ENCODE data around the gene ANAPC2.
A peak's percentile ranks its signal among the peaks of the same experiment; 100 is the strongest.

The ANAPC2 gene

DNA sequence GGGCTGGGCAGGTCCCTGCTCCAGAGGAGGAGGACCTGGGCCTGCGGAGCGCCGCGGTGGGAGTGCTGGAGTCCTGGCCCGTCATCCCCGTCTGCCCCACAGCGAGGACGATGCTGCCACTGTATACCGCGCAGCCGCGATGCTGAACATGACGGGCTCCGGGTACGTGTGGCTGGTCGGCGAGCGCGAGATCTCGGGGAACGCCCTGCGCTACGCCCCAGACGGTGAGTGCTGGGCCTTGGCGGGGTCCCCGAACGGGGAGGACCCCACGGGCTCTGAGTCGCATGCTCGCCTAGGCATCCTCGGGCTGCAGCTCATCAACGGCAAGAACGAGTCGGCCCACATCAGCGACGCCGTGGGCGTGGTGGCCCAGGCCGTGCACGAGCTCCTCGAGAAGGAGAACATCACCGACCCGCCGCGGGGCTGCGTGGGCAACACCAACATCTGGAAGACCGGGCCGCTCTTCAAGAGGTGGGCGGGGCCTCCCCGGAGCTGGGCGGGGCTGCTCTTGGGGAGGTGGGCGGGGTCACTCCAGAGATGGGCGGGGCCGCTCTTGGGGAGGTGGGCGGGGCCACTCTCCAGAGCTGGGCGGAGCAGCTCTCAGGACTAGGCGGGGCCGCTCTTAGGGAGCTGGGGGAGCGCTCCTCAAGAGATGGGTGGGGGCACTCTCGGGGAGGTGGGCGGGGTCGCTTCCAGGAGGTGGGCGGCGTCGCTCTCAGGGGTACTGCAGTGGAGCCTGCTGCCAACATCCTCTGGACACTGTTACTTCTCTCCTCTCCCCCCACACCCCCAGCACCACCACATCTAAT, 31.6 kb downstream of the ANAPC2 start:
- peak overlapping the region in 1 of 2 donors; percentile 12 for H3K4me3 ChIP-seq
- intact Hi-C loops (cut with DNase I; ENCODE audit: low total_unique reads) = no loop called here
- H3K27me3 ChIP-seq = peaks cover 7 to 63% of the 10 kb centered on the region in 2 donors
- H3K27ac ChIP-seq = no peak overlapping the region
- H3K36me3 ChIP-seq = no peaks in the 10 kb centered on the region
- peaks cover 0 to 23% (median 11%) of the 10 kb centered on the region in 4 donors for H3K4me1 ChIP-seq
- DNase-seq = no peak
- no peaks in the 10 kb centered on the region for H3K9me3 ChIP-seq
- TF ChIP-seq, protein P1, sequence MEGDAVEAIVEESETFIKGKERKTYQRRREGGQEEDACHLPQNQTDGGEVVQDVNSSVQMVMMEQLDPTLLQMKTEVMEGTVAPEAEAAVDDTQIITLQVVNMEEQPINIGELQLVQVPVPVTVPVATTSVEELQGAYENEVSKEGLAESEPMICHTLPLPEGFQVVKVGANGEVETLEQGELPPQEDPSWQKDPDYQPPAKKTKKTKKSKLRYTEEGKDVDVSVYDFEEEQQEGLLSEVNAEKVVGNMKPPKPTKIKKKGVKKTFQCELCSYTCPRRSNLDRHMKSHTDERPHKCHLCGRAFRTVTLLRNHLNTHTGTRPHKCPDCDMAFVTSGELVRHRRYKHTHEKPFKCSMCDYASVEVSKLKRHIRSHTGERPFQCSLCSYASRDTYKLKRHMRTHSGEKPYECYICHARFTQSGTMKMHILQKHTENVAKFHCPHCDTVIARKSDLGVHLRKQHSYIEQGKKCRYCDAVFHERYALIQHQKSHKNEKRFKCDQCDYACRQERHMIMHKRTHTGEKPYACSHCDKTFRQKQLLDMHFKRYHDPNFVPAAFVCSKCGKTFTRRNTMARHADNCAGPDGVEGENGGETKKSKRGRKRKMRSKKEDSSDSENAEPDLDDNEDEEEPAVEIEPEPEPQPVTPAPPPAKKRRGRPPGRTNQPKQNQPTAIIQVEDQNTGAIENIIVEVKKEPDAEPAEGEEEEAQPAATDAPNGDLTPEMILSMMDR (IDR thresholded peaks at IDR 0.05) = no peak

DNA sequence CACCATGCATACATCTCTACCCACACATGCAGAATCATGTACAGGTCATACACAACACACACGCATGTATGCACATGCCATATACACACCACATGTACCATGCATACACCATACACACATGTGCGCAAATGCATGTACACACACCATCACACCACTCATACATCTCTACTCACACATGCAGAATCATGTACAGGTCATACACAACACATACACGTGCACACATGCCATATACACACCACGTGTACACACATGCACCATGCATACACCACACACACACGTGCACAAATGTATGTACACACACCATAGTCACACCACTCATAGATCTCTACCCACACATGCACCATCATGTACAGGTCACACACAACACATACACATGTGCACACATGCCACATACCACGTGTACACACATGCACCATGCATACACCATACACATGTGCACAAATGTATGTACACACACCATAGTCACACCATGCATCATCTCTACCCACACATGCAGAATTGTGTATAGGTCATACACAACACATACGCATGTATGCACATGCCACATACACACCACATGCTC, 35.4 kb downstream of the ANAPC2 start:
- Histone ChIP-seq H3K36me3 (no peaks in the 10 kb centered on the region), H3K27me3 (peaks cover 7 to 44% of the 10 kb centered on the region in 2 donors)
- no peak for DNase-seq

DNA sequence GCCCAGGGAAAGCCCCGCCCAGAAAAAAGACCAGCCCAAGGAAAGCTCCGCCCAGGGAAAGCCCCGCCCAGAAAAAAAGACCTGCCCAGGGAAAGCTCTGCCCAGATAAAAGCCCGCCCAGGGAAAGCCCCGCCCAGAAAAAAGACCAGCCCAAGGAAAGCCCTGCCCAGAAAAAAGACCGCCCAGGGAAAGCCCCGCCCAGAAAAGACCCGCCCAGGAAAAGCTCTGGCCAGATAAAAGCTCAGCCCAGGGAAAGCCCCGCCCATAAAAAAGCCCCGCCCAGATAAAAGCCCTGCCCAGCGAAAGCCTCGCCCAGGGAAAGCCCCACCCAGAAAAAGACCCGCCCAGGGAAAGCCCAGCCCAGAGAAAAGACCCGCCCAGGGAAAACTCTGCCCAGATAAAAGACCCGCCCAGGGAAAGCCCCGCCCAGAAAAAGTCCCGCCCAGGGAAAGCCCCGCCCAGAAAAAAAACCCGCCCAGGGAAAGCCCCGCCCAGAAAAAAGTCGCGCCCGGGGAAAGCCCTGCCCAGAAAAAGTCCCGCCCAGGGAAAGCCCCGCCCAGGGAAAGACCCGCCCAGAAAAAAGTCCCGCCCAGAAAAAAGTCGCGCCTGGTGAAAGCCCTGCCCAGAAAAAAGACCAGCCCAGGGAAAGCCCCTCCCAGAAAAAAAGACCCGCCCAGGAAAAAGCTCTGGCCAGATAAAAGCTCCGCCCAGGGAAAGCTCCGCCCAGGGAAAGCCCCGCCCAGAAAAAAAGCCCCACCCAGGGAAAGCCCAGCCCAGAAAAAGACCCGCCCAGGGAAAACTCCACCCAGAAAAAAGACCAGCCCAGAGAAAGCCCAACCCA, 37.5 kb downstream of the ANAPC2 start:
- peaks cover 0 to 44% of the 10 kb centered on the region in 2 donors for H3K27me3 ChIP-seq
- intact Hi-C loops (cut with DNase I; ENCODE audit: low total_unique reads) = no loop called here
- DNase-seq = no peak

More for the DNA sequence above, 35.4 kb downstream of the ANAPC2 start:
- intact Hi-C loops (cut with DNase I; ENCODE audit: low total_unique reads) = no loop called here
- no peaks in the 10 kb centered on the region for H3K9me3 ChIP-seq
- TF ChIP-seq, protein P1 (IDR thresholded peaks at IDR 0.05) = no peak
- H3K4me3 ChIP-seq = no peak overlapping the region
- no peak overlapping the region for H3K27ac ChIP-seq
- peaks cover 0 to 11% (median 7%) of the 10 kb centered on the region in 4 donors for H3K4me1 ChIP-seq

DNA sequence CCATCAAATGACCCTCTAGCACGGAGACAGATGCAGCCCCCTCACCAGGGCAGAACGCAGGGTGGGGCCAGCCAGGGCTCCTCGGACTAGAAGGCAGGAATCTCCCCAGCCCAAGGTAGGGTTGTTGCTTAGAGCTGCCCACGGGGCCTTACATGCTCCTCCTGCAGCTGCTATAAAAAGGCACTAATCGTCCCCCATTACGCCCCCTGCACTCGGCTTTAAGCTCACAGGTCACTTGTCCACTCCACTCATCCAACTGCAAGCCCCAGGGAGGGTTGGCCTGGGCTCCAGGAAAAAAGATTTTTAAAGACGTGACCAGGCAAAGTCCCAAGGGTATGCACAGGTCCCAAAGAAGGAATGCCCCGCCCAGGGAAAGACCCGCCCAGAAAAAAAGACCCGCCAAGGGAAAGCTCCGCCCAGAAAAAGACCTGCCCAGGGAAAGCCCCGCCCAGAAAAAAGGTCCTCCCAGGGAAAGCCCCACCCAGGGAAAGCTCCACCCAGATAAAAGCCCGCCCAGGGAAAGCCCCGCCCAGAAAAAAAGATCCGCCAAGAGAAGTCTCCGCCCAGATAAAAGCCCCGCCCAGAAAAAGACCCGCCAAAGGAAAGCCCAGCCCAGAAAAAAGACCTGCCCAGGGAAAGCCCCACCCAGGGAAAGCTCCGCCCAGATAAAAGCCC, 38.3 kb downstream of the ANAPC2 start:
- Histone ChIP-seq H3K27ac (no peak overlapping the region), H3K36me3 (no peaks in the 10 kb centered on the region), H3K27me3 (peaks cover 0 to 46% of the 10 kb centered on the region in 2 donors), H3K4me3 (no peak overlapping the region), H3K9me3 (no peaks in the 10 kb centered on the region), H3K4me1 (no peaks in the 10 kb centered on the region)
- DNase-seq = no peak
- intact Hi-C loops (cut with DNase I; ENCODE audit: low total_unique reads) = no loop called here
- TF ChIP-seq, protein P1 (IDR thresholded peaks at IDR 0.05) = no peak

More for the DNA sequence above, 37.5 kb downstream of the ANAPC2 start:
- TF ChIP-seq, protein P1 (IDR thresholded peaks at IDR 0.05) = no peak
- Histone ChIP-seq H3K4me1 (no peaks in the 10 kb centered on the region), H3K9me3 (no peaks in the 10 kb centered on the region), H3K4me3 (no peak overlapping the region), H3K36me3 (no peaks in the 10 kb centered on the region), H3K27ac (no peak overlapping the region)

DNA sequence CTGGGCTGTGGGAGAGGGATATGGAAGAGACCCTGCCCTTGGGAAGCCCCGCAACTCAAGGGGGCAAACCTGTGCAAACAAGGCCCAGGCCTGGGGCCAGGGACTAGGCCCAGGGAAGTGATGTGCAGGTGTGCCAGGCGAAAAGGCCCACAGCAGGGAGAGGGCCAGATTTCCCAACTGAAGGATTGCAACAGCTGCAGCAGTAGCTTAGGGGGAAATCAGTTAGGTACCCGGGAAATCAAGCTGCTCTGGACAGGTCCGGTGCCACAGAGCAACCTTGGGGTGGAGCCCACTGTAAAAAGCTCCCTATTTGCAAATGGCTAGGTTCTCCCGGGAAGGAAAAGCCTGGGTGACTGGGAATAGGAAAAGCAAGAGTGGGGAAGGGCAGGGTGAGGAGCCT, 39.0 kb downstream of the ANAPC2 start:
- intact Hi-C loops (cut with DNase I; ENCODE audit: low total_unique reads) = no loop called here
- H3K27ac ChIP-seq = no peak overlapping the region
- no peak for DNase-seq
- no peaks in the 10 kb centered on the region for H3K9me3 ChIP-seq
- no peaks in the 10 kb centered on the region for H3K36me3 ChIP-seq
- TF ChIP-seq, protein P1 (IDR thresholded peaks at IDR 0.05) = no peak
- H3K27me3 ChIP-seq = peaks cover 0 to 49% of the 10 kb centered on the region in 2 donors
- no peak overlapping the region for H3K4me3 ChIP-seq
- H3K4me1 ChIP-seq = no peaks in the 10 kb centered on the region
